ENCODE measurements around the gene SMARCA4.

- TF ChIP-seq CTCF (conservative IDR thresholded peaks at IDR 0.05) (no peak), ZFX (IDR thresholded peaks at IDR 0.05) (no peak)
These were observed 28.1 kb downstream of the SMARCA4 start for GRCh38 chr19:10988921-10989320.

All from C4-2B (cell line).